ENCODE results near the gene MIEF1.

The MIEF1 gene

GRCh38 chr22:39475902-39476301 is 26.2 kb upstream of the MIEF1 start:
- Mint-ChIP-seq H3K9me3 (no peaks in the 10 kb centered on the region), H3K27me3 (peaks cover 3% of the 10 kb centered on the region), H3K4me1 (ENCODE audit: low read depth) (peaks cover 23% of the 10 kb centered on the region), H3K27ac (no peak overlapping the region), H3K36me3 (ENCODE audit: low read depth) (no peaks in the 10 kb centered on the region), H3K4me3 (no peak overlapping the region)
- intact Hi-C loops (cut with micrococcal nuclease): no loop called here

- peaks cover 5% of the 10 kb centered on the region for H3K27me3 Mint-ChIP-seq
- H3K4me1 Mint-ChIP-seq (ENCODE audit: low read depth): peaks cover 17% of the 10 kb centered on the region
- H3K36me3 Mint-ChIP-seq (ENCODE audit: low read depth): no peaks in the 10 kb centered on the region
- no peak overlapping the region for H3K4me3 Mint-ChIP-seq
- H3K27ac Mint-ChIP-seq: no peak overlapping the region
- intact Hi-C loops (cut with micrococcal nuclease): no loop called here
- no peaks in the 10 kb centered on the region for H3K9me3 Mint-ChIP-seq
These were observed 25.4 kb upstream of the MIEF1 start for GRCh38 chr22:39476664-39477063.

DNA sequence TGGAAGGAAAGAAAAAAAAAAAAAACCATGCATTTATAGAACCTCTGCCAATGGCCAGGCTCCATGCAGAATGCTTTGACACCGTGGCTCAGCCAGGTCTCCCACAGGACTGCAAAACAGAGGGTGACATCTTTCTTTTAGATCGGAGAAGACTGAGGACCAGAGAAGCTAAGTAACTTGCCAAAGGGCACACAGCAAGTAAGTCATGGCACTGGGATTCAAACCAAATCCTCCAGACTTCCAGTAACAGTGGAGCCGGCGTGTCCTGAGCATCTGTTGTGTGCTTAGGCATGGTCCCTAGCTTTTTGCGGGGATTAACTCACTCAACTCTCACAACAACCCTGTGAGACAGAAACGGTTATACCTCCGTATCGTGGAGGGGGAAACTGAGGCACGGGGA is 24.5 kb upstream of the MIEF1 start:
- Mint-ChIP-seq H3K36me3 (ENCODE audit: low read depth) (no peaks in the 10 kb centered on the region), H3K27ac (no peak overlapping the region), H3K4me1 (ENCODE audit: low read depth) (peaks cover 8% of the 10 kb centered on the region), H3K4me3 (no peak overlapping the region), H3K27me3 (peaks cover 4% of the 10 kb centered on the region), H3K9me3 (no peaks in the 10 kb centered on the region)
- intact Hi-C loops (cut with micrococcal nuclease): no loop called here

GRCh38 chr22:39478441-39478850 is 23.6 kb upstream of the MIEF1 start:
- no peaks in the 10 kb centered on the region for H3K4me1 Mint-ChIP-seq (ENCODE audit: low read depth)
- no peaks in the 10 kb centered on the region for H3K9me3 Mint-ChIP-seq
- no peak overlapping the region for H3K27ac Mint-ChIP-seq
- no peak overlapping the region for H3K4me3 Mint-ChIP-seq
- no peaks in the 10 kb centered on the region for H3K36me3 Mint-ChIP-seq (ENCODE audit: low read depth)
- H3K27me3 Mint-ChIP-seq: peaks cover 4% of the 10 kb centered on the region
- intact Hi-C loops (cut with micrococcal nuclease): no loop called here

GRCh38 chr22:39479254-39479653 is 22.8 kb upstream of the MIEF1 start:
- no peak overlapping the region for H3K4me3 Mint-ChIP-seq
- H3K27me3 Mint-ChIP-seq: peaks cover 10% of the 10 kb centered on the region
- intact Hi-C loops (cut with micrococcal nuclease): no loop called here
- H3K27ac Mint-ChIP-seq: no peak overlapping the region
- H3K36me3 Mint-ChIP-seq (ENCODE audit: low read depth): no peaks in the 10 kb centered on the region
- no peaks in the 10 kb centered on the region for H3K4me1 Mint-ChIP-seq (ENCODE audit: low read depth)
- H3K9me3 Mint-ChIP-seq: no peaks in the 10 kb centered on the region

DNA sequence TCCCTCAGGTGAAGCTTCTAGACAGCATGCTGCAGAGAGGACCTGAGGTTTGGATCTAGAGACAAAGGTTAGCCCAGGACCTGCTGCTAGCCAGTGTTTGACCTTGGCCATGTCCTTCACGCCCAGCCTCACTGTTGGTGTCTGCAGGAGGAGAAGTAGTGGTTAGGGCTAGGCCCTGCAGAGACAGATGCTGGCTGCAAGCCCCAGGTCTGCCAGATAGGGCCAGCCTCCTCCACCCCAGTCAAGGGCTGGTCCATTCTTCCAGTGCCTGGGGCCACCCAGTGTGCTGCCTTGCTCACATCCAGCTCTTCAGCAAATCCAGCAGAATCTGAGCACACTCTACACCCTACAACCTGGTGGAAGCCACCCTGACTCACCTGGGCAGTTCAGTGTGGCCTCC is 21.5 kb upstream of the MIEF1 start:
- Mint-ChIP-seq H3K4me1 (ENCODE audit: low read depth) (no peaks in the 10 kb centered on the region), H3K36me3 (ENCODE audit: low read depth) (no peaks in the 10 kb centered on the region), H3K27ac (no peak overlapping the region), H3K9me3 (no peaks in the 10 kb centered on the region), H3K4me3 (no peak overlapping the region), H3K27me3 (peaks cover 10% of the 10 kb centered on the region)
- intact Hi-C loops (cut with micrococcal nuclease): no loop called here

DNA sequence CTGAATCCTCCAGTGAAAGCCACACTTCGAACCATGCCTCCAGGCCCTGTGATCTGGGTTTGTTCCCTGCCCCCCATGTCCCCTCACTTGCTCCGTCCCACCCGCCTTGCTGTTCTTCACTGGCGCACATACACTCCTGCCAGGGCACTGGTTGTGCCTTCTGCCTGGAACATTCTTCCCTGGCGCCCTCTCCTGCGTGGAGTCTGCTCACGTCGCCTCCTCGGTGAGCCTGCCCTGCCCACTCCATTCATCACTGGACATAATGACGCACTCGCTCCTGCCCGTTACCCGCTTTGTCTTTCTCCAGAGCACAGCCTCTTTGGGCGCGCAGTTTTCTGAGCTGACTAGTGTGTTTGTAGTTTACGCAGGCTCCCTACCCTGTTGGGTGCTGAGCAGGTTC is 21.0 kb upstream of the MIEF1 start:
- no peaks in the 10 kb centered on the region for H3K4me1 Mint-ChIP-seq (ENCODE audit: low read depth)
- H3K27ac Mint-ChIP-seq: no peak overlapping the region
- intact Hi-C loops (cut with micrococcal nuclease): no loop called here
- no peak overlapping the region for H3K4me3 Mint-ChIP-seq
- H3K9me3 Mint-ChIP-seq: no peaks in the 10 kb centered on the region
- H3K27me3 Mint-ChIP-seq: peaks cover 10% of the 10 kb centered on the region
- H3K36me3 Mint-ChIP-seq (ENCODE audit: low read depth): no peaks in the 10 kb centered on the region

DNA sequence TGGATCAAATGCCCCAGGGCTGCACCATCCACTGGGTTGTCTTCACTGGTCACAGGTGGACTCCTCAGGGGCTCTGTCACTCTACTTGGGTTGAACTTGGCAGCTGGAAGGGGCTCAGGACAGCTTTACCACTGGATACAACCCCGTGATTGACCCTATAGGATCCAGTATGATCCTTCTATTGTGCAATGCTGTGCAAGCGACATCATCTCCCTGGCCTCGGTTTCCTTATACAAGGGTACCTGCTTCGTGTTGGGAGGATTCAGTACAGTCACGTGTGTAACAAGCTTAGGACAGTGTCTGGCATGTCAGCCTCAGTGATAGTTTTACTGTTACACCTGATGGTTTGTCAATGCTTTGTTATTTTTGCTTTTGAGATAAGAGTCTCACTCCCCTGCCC is 20.5 kb upstream of the MIEF1 start:
- intact Hi-C loops (cut with micrococcal nuclease): no loop called here
- H3K27ac Mint-ChIP-seq: no peak overlapping the region
- no peaks in the 10 kb centered on the region for H3K9me3 Mint-ChIP-seq
- H3K36me3 Mint-ChIP-seq (ENCODE audit: low read depth): no peaks in the 10 kb centered on the region
- H3K4me3 Mint-ChIP-seq: no peak overlapping the region
- H3K4me1 Mint-ChIP-seq (ENCODE audit: low read depth): no peaks in the 10 kb centered on the region
- H3K27me3 Mint-ChIP-seq: peaks cover 10% of the 10 kb centered on the region

DNA sequence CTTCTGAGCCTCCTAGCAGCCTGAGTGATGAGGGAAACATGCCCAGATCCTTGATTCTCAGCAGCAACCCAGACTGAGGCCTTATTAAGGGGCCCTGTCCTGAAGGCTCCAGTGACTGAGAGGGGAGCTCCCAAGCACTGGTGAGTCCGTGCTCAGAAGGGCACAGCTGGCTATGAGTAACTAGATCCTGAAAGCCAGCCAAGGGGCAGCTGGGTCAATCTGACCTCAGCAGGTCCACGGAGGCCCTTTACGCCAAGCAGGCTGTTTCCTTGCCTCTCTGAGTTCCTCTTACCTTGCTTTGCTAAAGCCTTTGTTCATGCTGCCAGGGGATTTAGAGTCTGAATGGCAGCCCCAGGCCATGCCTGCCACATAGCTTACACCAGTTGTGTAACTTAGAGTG is 19.3 kb upstream of the MIEF1 start:
- Mint-ChIP-seq H3K36me3 (ENCODE audit: low read depth) (no peaks in the 10 kb centered on the region), H3K9me3 (no peaks in the 10 kb centered on the region), H3K27me3 (peaks cover 10% of the 10 kb centered on the region), H3K27ac (no peak overlapping the region), H3K4me3 (no peak overlapping the region), H3K4me1 (ENCODE audit: low read depth) (no peaks in the 10 kb centered on the region)
- intact Hi-C loops (cut with micrococcal nuclease): no loop called here

DNA sequence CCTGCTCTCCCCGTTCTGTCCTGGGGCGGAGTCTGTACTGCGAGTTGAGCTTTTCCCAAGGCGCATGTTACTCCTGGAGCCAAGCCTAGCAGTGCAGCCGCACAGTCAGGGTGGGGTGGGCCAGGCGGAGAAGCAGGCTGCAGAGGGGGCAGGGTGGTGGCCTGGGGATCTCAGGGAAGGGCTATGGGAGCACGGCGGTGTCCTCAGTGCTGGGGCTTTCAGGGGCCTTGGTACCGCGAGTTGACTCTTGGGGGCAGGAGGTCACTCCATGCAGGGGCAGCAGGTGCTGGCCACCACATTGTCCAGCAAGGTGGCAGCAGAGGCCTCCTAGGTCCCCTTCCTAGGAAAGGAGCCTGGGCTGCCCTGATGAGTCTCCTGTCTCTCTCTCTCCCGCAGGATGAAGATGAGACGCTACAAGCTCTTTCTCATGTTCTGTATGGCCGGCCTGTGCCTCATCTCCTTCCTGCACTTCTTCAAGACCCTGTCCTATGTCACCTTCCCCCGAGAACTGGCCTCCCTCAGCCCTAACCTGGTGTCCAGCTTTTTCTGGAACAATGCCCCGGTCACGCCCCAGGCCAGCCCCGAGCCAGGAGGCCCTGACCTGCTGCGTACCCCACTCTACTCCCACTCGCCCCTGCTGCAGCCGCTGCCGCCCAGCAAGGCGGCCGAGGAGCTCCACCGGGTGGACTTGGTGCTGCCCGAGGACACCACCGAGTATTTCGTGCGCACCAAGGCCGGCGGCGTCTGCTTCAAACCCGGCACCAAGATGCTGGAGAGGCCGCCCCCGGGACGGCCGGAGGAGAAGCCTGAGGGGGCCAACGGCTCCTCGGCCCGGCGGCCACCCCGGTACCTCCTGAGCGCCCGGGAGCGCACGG is 14.9 kb upstream of the MIEF1 start:
- Mint-ChIP-seq H3K9me3 (no peaks in the 10 kb centered on the region), H3K4me1 (ENCODE audit: low read depth) (peaks cover 17% of the 10 kb centered on the region), H3K36me3 (ENCODE audit: low read depth) (no peaks in the 10 kb centered on the region), H3K27me3 (peaks cover 7% of the 10 kb centered on the region), H3K4me3 (no peak overlapping the region), H3K27ac (no peak overlapping the region)
- intact Hi-C loops (cut with micrococcal nuclease): no loop called here

GRCh38 chr22:39487826-39488520 is 14.1 kb upstream of the MIEF1 start:
- H3K27me3 Mint-ChIP-seq: peaks cover 6% of the 10 kb centered on the region
- H3K36me3 Mint-ChIP-seq (ENCODE audit: low read depth): no peaks in the 10 kb centered on the region
- H3K4me3 Mint-ChIP-seq: no peak overlapping the region
- intact Hi-C loops (cut with micrococcal nuclease): no loop called here
- no peaks in the 10 kb centered on the region for H3K9me3 Mint-ChIP-seq
- H3K27ac Mint-ChIP-seq: no peak overlapping the region
- H3K4me1 Mint-ChIP-seq (ENCODE audit: low read depth): peaks cover 19% of the 10 kb centered on the region

- Mint-ChIP-seq H3K27me3 (peaks cover 4% of the 10 kb centered on the region), H3K9me3 (no peaks in the 10 kb centered on the region), H3K4me1 (ENCODE audit: low read depth) (peaks cover 26% of the 10 kb centered on the region), H3K36me3 (ENCODE audit: low read depth) (no peaks in the 10 kb centered on the region), H3K4me3 (no peak overlapping the region), H3K27ac (no peak overlapping the region)
- intact Hi-C loops (cut with micrococcal nuclease): no loop called here
These were observed 13.5 kb upstream of the MIEF1 start for GRCh38 chr22:39488563-39489083.

DNA sequence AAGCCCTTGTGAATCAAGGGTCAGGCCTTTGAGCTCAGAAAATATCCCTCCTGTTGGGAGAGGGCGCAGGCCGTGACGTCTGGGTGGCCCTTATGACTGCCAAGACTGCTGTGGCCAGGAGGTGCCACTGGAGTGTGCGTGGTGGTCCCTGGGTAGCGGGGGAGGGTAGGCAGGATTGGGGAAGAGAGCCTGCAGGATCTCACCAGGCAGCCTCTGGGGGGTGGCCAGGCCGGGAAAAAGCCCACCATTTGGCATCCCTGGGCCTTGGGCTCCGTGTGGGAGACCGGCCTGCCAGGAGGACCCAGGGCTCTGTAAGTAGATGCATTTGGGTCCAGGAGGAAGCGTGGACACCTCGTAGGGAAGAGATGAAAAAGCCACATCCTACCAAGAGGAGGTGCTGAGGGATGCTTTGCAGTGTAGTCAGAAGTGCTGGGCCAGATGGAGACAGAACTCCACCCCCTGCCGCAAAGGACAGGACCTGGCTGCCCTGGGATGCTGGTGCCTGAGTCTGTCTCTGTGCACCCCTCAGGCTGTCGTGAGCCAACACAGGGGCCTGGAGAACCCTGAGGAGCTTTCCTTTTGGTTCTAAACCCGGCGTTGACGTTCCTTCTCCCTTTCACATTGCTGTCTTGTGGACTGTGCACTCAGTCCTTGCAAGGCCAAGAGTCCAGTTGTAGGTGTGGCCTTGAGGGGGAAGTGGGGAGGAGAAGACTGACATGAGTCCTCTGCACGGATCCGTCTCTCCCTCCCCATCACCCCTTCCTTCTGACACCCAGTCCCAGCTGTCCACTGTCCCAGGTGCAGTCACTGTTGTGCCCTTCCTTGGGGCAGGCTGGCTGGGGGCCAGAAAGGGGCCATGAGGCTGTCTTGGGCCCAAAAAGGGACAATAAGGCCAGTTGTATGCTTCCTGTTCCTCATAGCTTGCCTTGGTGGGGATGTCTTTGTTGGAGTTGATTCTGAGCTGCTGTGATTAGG is 12.7 kb upstream of the MIEF1 start:
- no peaks in the 10 kb centered on the region for H3K27me3 Mint-ChIP-seq
- no peaks in the 10 kb centered on the region for H3K36me3 Mint-ChIP-seq (ENCODE audit: low read depth)
- intact Hi-C loops (cut with micrococcal nuclease): no loop called here
- no peaks in the 10 kb centered on the region for H3K9me3 Mint-ChIP-seq
- peaks cover 31% of the 10 kb centered on the region for H3K4me1 Mint-ChIP-seq (ENCODE audit: low read depth)
- peak overlapping the region; percentile 70 for H3K27ac Mint-ChIP-seq
- H3K4me3 Mint-ChIP-seq: peak overlapping the region; percentile 46
